Naive B cell (primary cell): ENCODE measurements around the gene MBNL1. TPM values are rescaled to one million over a fixed set of nuclear protein-coding genes. Genes with fewer than 3 reads are reported as not detected.

Experiments
- ATAC-seq, 2 donors: fragments of 150-1000 bp; cut with Tn5 transposase; 2 replicates each; pipeline ENCODE4 v1.10.0; 2021; ENCODE audit warnings: low read depth in 2 of 2, mild to moderate bottlenecking in 2 of 2, moderate library complexity in 2 of 2
- DNase-seq: peaks from one replicate; pipeline ENCODE4 v3.0.0; 2022
- H3K27ac Mint-ChIP-seq, 6 donors: one replicate each; pipeline ENCODE4 v1.8.0; 2020 to 2022; ENCODE audit warnings: mild to moderate bottlenecking in 6 of 6, mixed read lengths in 6 of 6, moderate library complexity in 5 of 6, inconsistent platforms in 2 of 6
- H3K27me3 Mint-ChIP-seq, 3 donors: one replicate each; pipeline ENCODE4 v1.8.0; 2021 to 2022; ENCODE audit warnings: mixed read lengths in 3 of 3, mild to moderate bottlenecking in 1 of 3
- H3K36me3 Mint-ChIP-seq, 2 donors: one replicate each; pipeline ENCODE4 v1.8.0; 2020 to 2022; ENCODE audit warnings: mixed read lengths in 2 of 2, inconsistent platforms in 1 of 2, mild to moderate bottlenecking in 1 of 2
- H3K4me1 Mint-ChIP-seq, 3 donors: one replicate each; pipeline ENCODE4 v1.8.0; 2020 to 2022; ENCODE audit warnings: mixed read lengths in 3 of 3, inconsistent platforms in 1 of 3, mild to moderate bottlenecking in 1 of 3, moderate library complexity in 1 of 3
- H3K4me3 Mint-ChIP-seq, 8 donors: one replicate each; pipeline ENCODE4 v1.8.0; 2020 to 2022; ENCODE audit warnings: mild to moderate bottlenecking in 8 of 8, mixed read lengths in 8 of 8, moderate library complexity in 8 of 8, inconsistent platforms in 2 of 8
- H3K9me3 Mint-ChIP-seq, 7 donors: one replicate each; pipeline ENCODE4 v1.8.0; 2020 to 2022; ENCODE audit warnings: mixed read lengths in 7 of 7, mild to moderate bottlenecking in 5 of 7, inconsistent platforms in 2 of 7, moderate library complexity in 1 of 7
- polyA plus RNA-seq, 6 donors: library from polyadenylated mRNA; unstranded; fragments of 300-500 nt; fragmentation: Illumina TruSeq; gene quantifications; one replicate each; pipeline ENCODE4 v1.2.3, GENCODE V29; 2021; ENCODE audit warnings: low read depth in 6 of 6

MBNL1 gene
- polyA plus RNA-seq, 6 donors from 2014 or later = 188 to 346 (median 260) TPM

- peak overlapping the region in 5 of 6 donors; percentile 0 to 89 (median 15) for H3K27ac Mint-ChIP-seq
These were observed 240.0 kb downstream of the MBNL1 start for GRCh38 chr3:152508705-152509104.

GRCh38 chr3:152511904-152512303 is 243.2 kb downstream of the MBNL1 start:
- DNase-seq (no peak), ATAC-seq (peak; percentile 61 to 64)
- Mint-ChIP-seq H3K9me3 (peaks cover 0 to 5% (median 0%) of the 10 kb centered on the region in 7 donors), H3K36me3 (peaks cover 0 to 6% of the 10 kb centered on the region in 2 donors), H3K4me1 (peaks cover 29 to 84% (median 54%) of the 10 kb centered on the region in 3 donors), H3K4me3 (peak overlapping the region in 7 of 8 donors; percentile 8 to 86 (median 60)), H3K27ac (peak overlapping the region in 5 of 6 donors; percentile 70 to 95 (median 77)), H3K27me3 (no peaks in the 10 kb centered on the region)

More at GRCh38 chr3:152508705-152509104, 240.0 kb downstream of the MBNL1 start:
- ATAC-seq (peak in 1 of 2 donors; percentile 35), DNase-seq (no peak)
- peaks cover 2 to 12% (median 6%) of the 10 kb centered on the region in 7 donors for H3K9me3 Mint-ChIP-seq
- H3K27me3 Mint-ChIP-seq = no peaks in the 10 kb centered on the region
- peaks cover 7 to 10% of the 10 kb centered on the region in 2 donors for H3K36me3 Mint-ChIP-seq
- H3K4me1 Mint-ChIP-seq = peaks cover 14 to 86% (median 50%) of the 10 kb centered on the region in 3 donors
- peak overlapping the region in 4 of 8 donors; percentile 54 to 74 (median 61) for H3K4me3 Mint-ChIP-seq

GRCh38 chr3:152513301-152513960 is 244.7 kb downstream of the MBNL1 start:
- no peaks in the 10 kb centered on the region for H3K27me3 Mint-ChIP-seq
- H3K36me3 Mint-ChIP-seq = peaks cover 0 to 6% of the 10 kb centered on the region in 2 donors
- H3K4me1 Mint-ChIP-seq = peaks cover 37 to 86% (median 60%) of the 10 kb centered on the region in 3 donors
- H3K4me3 Mint-ChIP-seq = peak overlapping the region; percentile 13 to 71 (median 40)
- peak; percentile 59 to 62 for ATAC-seq
- DNase-seq = peak; percentile 38
- H3K27ac Mint-ChIP-seq = peak overlapping the region in 3 of 6 donors; percentile 44 to 89 (median 47)
- H3K9me3 Mint-ChIP-seq = peaks cover 0 to 5% (median 0%) of the 10 kb centered on the region in 7 donors
